GM18873 (cell line): ENCODE measurements around the gene TARS1.

Experiments used
- ATAC-seq: cut with Tn5 transposase; IDR thresholded peaks from one replicate; pipeline ENCODE4 v1.9.1; 2021; ENCODE audit warnings: mild to moderate bottlenecking, moderate library complexity, moderate number of reproducible peaks; ENCODE audit not compliant: unreplicated experiment, low FRiP score

The TARS1 gene

DNA sequence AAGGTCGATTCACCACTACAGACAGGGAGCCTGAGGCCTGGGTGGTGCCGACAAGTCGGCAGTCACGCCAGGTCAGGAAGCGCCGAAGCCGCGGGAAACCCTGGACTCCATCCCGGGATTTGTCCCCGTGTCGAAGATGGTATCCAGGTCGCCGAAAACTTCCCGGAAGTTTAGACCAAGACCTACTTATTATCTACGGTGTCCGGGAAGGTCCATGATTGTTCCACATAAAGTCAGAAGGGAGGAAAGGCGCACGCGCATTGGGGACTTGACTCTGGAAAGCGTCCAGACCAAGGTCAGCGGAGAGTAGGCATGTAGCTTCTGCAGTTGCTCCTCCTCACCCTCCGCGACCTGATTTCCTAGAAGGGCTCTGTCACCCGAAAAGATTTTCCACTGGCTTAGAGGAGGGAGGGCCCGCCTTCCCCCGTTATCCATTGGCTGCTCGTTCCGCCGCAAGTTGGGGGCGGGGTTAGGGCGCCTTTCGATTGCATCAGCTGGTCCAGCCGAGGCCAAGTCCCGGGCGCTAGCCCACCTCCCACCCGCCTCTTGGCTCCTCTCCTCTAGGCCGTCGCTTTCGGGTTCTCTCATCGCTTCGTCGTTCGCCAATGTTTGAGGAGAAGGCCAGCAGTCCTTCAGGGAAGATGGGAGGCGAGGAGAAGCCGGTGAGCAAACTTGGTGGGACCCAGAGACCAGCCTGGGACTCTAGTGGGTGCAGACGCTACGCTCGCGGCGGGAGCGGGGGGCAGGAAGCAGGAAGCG, at the start of gene TARS1:
TSS of gene TARS1 (plus strand) at position 484 of the 759 bp plus-strand sequence. CDS start at position 606, 122 bp downstream.
- ATAC-seq, result peak; percentile 97

DNA sequence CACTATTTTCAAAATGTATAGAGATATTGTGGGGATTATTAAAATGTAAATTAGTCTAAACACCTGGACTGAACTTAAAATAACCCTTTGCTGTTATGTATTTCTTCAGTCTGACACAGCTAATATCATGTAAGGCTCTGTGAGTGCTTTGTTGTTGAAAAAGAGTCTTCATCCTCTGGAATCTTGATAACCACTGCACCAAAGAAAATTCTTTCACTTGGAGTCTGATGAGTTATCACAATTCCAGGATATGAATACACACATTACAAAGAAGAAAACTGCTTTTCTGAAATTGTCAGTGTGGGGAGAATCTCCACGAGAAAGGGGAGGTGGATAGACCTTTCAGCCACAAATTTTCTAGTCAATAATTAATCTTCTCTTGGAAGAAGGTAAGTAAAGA, 42.3 kb upstream of the TARS1 start:
- no peak for ATAC-seq

DNA sequence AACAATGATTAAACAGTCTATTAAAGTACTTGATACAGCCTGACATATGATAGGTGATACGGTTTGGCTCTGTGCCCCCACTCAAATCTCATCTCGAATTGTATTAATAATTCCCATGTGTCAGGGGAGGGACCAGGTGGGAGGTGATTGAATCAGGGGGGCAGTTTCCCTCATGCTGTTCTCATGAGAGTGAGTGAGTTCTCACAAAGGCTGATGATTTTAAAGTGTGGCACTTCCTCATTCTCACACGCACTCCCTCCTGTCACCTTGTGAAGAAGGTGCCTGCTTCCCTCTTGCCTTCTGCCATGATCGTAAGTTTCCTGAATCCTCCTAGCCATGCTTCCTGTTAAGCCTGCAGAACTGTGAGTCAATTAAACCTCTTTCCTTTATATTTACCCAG, 40.1 kb upstream of the TARS1 start:
- ATAC-seq, result no peak

- ATAC-seq, result no peak
Observed at GRCh38 chr5:33401482-33402390, 39.0 kb upstream of the TARS1 start.

- no peak for ATAC-seq
Observed at GRCh38 chr5:33403187-33403586, 37.6 kb upstream of the TARS1 start.

- no peak for ATAC-seq
Observed at GRCh38 chr5:33408816-33409215, 31.9 kb upstream of the TARS1 start.

DNA sequence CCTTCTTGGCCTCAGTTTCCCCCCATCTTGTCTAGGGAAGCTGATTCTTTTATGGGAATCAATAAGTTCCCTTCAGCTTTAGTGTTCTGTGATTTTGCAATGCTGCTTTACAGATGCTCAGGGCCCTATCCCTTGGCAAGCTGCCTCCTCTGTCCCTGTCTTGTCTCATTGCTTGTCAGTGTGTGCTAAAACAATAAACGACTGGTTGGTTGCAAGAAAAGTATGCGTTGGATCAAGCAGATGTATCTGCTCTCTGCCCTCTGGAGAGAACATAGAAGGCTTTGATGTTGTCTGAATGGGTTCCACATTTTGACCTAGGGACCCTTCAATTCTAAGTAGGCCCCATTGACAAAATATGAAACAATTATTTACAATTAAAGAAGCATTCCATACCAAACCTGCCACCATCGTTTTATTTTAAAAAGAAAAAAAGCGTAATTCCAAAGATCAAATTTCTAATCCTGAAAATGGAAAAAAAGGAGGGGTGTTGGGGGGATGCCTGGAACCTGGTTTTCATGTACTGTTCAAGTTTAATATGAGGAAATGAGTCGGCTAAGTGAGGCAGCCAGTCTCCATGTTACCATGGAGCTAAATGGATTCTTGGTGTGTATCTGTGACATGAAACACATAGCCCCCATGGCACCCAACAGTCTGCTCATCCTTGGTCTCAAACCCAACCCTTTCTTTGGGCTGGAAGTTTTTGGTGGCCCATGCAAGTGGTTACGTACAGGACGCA, 31.2 kb upstream of the TARS1 start:
- ATAC-seq, result no peak

DNA sequence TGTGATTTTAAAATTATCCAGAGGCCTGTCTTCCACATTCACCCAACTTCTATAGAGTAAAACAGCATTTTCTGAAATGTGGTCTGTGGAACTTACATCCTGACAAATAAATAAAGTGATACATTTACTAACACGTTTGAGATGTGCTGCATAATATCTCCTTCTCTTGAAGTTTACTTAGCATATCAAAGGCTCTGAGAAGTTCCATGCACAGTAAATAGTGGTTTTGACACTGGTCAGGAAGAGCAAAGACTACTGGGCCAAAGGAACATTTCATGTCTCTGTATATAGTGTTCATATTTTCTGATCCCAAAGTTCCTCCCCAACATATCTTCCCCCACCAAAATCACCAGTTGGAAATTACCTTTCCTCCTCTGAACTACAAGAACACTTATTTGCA, 30.5 kb upstream of the TARS1 start:
- ATAC-seq, result no peak

DNA sequence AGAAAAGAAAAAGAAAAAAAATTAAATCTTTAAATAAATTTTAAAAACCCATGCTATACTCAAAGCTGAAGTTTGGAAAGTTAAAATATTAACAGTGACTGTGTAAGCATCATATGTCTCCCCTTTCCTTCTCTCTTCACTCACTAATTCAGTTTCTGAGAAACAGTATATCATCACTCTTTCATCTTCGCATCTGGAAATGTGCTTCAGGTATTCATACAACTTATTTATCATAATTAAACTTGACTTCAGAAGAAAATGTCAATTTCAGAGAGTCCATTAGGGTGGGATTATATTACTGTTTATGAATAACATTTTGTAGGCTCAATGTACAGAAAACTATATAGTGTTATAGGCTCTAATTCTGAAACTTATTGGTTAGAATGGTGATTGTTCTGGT, 29.3 kb upstream of the TARS1 start:
- ATAC-seq, result no peak

- ATAC-seq, result no peak
Observed at GRCh38 chr5:33415811-33416354, 24.9 kb upstream of the TARS1 start.

GRCh38 chr5:33417632-33418031, 23.1 kb upstream of the TARS1 start:
- no peak for ATAC-seq

GRCh38 chr5:33420946-33421345, 19.8 kb upstream of the TARS1 start:
- ATAC-seq, result no peak

DNA sequence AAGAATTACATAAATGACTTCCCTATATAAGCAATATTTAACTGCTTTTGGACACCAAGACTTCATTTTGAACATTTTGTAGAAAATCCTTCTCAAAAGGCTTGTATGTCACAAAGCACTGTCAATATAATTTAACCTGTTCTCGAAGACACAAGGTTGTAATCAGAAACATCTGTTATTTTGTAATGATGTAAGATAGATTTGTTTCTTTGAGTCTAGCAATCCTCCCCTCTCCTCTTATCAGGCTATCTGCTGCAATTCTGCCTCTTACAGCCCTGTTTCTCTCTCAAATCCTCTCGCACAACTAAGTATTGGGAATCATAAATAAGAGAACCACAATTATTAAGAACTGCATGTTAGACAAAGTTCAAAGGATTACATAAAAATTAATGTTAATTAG, 18.6 kb upstream of the TARS1 start:
- ATAC-seq, result no peak

GRCh38 chr5:33423018-33423630, 17.6 kb upstream of the TARS1 start:
- ATAC-seq, result no peak

- ATAC-seq, result no peak
Observed at GRCh38 chr5:33425314-33425713, 15.5 kb upstream of the TARS1 start.

DNA sequence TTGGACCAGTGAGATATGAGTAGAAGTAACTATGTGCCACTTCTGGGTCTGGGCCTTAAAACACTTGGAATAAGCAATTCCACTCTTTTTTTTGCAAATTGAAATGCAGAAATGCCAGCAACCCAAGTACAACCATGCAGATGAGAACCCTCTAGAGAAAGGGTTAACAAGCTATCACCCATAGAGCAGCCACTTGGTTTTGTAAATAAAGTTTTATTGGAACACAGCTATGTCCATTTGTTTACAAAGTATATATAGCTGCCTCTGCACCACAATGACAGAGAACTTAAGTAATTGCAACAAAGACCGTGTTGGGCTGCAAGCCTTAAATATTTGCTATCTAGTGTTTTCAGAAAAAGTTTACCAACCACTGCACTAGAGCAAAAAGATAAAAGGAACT, 9.8 kb upstream of the TARS1 start:
- ATAC-seq, result no peak

DNA sequence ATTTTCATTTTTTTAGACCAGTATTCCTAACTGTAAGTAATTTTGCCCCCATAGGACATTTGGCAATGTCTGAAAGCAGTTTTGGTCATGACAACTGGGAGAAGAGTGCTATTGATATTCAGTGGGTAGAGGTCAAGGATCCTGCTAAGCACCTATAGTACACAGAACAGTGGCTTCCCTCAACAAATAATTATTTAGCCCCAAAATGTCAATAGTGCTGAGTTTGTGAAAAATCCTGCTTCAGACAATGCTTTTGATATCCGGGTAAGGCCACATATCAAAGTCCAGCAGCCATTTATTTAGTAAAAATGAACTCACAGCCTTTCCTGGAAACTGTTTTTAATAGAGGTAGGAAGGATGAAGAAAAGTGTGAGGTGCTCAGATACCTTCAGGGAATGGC, 8.1 kb upstream of the TARS1 start:
- ATAC-seq, result no peak

DNA sequence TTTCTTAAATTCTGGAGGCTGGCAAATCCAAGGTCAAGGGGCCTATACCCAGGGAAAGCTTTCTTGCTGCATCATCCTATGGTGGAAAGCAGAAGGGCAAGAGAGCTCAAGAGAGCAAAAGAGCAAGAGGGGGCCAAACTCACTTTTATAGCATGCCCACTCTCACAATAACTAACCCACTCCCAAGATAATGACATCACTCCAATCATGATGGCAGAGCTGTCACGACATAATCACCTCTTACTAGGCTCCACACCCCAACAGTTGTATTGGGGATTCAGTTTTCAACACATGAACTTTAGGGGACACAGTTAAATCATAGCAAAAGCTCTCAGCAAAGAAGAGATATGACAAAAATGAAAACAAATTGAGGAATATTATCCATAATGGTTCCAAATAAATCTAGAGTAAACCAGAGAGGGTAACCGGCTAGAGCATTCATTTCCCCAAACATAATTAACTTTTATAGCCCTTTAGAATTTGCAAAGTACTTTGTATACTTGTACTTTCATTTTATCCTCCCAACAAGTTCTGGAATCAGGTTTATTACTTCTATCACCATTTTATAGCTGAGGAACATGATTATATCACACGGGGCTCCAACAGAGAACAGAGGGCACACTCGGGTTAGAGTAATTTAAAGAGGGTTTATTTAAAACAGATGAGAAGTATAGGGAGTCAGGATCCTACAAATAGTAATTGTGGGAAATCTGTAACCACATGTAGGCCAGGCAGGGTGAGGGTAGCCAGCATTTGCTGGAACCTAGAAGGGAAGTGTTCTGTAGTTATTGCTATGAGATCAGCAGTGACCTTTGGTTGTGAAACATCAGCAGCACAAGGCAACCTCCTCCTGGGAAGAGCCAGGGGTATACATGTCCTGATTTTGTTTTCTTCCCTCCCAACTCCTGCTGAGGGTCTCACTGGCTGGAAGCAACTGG, 7.2 kb upstream of the TARS1 start:
- no peak for ATAC-seq

DNA sequence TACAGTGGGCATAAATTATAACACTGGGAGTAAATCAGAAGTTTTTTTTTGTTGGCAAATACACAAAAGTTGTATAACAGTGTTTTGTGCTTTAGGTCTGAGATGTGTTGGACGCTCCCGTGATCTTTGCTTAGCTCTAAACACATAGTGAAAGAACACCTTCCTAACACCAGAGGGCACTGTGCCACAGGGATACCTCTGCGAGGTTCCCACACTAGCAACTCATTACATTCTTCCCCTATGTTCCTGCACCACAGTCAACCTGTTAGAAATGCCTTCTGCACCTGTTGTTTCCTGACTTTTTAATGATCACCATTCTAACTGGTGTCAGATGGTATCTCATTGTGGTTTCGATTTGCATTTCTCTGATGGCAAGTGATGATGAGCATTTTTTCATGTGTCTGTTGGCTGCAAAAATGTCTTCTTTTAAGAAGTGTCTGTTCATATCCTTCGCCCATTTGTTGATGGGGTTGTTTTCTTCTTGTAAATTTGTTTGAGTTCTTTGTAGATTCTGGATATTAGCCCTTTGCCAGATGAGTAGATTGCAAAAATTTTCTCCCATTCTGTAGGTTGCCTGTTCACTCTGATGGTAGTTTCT, 4.8 kb upstream of the TARS1 start:
- ATAC-seq, result peak; percentile 56
